Erythroblast (primary cell): Measurements from ENCODE around the gene CMBL.

ENCODE experiments used
- GATA1 ChIP-seq: IDR thresholded peaks from 2 replicates; pipeline ENCODE4 v1.6.1; 2011; ENCODE audit warnings: low read depth, mild to moderate bottlenecking, control low read depth, low read length, moderate library complexity
- POLR2A ChIP-seq: IDR thresholded peaks from 2 replicates; pipeline ENCODE4 v1.6.1; 2011; ENCODE audit warnings: mild to moderate bottlenecking, low read length

- TF ChIP-seq POLR2A (no peak), GATA1 (no peak)
Observed at GRCh38 chr5:10253390-10253789, 54.3 kb downstream of the CMBL start.
